ENCODE results near the gene CACNA2D3.

CACNA2D3 gene

DNA sequence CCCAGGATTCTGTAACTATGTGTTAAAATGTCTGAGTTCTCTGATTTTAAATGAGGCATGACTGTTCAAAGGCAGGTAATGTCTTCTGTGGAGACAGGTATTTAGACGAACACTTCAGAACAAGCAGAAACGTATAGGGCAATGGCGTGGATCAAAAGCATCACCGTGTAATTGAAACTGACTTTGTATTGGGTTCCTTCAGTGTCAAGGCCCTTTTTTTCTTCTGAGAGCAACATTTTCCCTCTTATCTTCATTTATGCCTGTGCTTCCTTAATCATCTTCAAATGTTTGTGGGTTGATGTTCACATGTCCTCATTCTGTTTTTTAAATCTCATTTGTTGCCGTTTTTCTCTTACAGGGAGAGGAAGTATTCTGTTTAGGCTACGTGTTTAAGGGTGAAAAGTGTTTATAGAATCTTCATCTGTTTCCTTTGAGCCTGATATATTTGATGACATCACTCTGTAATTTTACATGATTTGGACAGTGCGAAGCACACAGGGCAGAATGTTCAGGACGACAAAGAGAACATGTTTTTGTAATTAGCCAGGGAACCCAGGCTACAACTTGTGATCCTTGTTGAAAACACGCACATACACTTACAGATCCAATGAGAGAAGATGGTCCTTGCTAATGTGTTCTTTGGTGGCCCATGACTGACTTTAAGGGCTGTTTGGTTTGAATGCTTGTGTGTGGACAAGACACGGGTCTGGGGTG lies 609.5 kb downstream of the CACNA2D3 start:
- no peak for DNase-seq

DNA sequence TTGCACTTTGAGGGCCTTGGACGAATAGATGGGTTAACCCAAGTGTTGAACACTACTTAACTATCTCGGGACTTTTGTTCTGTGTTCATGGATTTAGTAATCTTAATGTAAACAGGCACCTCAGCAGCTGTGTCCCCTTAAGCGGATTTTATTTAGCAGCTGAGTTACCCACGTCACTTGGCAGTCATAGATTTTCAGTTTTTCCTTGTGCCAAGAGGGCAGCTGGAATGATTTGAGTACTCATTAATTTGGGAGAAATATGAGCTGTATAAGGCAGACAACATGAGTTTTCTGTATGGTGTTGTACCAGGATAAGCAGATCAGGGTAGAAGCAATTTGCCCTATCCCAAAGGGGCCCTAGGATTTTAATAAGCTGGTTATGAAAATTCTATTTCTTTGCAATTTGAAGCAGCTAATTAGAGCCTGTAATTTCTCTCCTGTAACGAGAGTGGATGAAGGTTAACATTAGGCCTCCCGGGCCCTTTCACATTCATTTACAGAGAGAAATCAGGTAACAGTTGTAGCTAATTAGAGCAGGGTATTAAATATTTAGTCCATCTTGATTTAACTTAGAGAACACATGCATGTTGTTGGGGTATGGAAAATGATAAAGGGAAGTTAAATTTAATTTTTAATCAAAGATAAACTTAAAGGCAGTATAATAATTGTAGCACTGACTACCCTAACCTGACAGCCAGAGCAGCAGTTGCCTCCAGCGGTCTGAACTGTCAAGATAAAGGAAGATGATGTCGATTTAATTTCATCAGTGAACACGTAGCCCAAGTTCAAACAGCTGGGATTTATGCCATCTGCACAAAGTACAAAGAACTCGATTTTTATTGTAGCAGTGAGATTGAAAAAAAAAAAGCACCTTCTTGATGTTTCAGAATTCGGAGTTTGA lies 611.0 kb downstream of the CACNA2D3 start:
- no peak for DNase-seq

DNA sequence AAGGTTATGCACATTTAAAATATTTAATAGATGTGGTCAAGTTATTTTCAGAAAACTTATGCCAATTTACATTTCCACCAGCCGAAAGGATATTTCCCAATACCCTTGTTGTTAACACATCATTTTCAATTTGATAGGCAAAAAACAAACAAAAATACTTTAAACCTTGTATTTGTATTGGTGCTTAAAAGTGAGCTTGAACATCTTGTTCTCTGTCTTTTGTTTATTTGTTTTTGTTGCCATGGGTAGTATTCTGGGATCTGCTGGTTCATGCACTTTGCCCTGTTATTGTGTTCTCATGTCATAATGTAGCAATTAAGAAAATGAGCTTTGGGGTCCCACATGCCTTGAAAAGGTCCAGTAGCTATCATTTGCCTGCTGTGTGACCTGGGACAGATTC lies 614.1 kb downstream of the CACNA2D3 start:
- DNase-seq: no peak

DNA sequence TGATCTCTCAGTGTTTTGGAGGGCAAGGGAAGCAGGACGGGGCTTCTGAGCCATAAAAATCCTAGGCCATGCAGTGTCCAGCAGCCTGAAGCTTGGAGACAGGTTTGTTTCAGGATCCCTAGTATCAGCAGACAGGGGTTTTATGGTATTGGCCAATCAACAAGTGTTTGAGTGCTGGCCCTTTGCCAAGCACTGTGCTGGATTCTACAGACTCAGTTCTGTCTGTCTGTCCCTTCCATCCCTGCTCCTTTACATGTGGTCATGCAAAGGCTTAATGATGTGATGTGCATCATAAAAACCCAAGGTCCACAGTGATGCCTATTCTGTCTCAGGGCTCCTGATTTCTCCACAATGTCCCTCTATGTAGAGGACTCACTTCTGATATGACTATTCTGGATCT lies 621.4 kb downstream of the CACNA2D3 start:
- DNase-seq: no peak

DNA sequence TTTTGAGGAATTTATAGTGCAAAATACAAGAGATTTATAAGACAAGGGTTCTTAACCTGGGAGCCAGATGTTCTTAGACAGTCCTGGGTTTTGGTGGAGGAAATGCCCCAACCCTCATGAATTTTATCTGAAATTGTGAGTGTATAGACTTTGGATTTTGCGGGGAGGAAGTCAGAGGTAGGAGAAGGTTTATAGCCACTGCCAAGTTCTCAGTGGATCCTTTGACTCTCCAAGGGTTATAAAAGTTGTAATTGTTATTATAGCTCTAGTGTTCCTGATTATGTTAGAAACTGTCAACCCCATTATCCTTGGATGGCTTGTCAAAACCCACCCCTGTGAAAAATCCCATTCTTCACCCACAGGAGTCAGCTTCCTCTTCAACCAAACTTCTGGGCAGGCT lies 621.9 kb downstream of the CACNA2D3 start:
- DNase-seq: no peak

DNA sequence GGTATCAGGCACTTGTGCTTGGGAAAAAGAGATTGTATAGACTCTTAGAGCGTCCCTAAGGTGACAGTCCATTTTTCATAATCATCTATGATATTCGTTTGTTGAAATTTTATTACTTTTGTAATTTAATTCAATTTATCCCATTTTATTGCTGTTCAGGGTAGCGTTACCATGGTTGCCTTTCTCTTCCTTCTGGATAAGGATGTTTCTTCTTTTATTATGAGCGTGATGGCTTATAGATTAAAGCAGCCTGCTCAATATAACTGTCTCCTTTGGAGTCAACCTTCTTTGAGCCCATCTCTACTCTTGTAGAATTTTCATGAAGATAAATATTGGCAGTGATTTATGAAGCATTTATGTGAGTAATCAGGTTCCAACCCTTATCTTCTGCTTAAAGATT lies 623.5 kb downstream of the CACNA2D3 start:
- DNase-seq: no peak

DNA sequence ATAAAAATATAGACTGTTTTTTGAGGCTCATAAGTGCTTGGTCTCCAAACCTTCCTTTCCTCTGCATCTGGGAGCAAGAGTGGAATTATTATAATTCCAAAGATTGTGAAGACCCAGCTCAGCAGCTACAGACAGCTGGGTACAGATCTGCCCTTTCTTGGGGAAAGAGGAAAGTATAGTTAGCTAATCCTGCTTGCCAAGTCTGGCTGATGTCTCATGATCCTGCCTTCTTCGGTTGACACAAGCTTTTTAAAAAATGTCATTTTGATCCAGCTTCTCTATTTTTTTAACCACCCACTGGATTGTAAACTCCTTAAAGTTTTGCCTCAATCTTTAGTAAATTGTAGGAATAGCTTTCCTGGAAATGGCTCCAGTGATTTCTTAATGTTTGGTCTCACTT lies 624.4 kb downstream of the CACNA2D3 start:
- no peak for DNase-seq

DNA sequence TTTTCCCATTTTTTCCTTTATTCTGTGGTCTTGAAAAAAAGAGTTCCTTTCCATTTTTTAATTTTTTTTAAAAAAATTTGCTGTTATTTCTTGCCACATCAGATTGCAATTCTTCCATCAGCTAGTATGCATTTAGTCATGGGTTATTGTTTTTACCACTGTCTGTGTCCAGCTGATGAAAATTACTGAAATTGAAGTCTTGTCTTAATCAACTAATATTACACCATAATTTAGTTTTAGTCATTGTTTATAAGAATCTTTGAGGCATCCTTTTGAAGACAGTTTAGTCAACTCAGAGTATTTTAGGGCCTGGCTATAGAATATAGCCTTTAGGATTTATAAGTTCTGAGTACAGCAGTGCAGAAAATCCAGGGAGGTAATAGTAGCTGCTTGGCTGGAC lies 633.4 kb downstream of the CACNA2D3 start:
- no peak for DNase-seq

DNA sequence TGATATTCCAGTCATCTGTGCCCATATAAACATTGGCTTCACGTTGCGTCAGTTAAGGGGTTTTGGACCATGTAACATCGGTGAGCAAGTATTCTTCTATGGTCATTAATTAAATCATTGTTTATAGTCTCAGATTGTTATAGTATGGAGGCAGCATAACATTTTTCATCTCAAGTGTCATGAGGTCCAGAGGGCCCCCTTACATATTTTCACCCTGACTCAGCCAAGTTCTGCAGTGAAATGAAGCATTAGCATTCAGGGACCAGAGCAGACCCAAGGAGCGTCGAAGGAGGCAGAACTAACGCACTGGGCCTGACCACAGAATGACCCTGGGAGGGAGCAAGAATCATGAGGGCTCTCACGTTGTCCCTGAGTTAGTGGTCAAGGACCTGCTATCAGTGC lies 634.0 kb downstream of the CACNA2D3 start:
- no peak for DNase-seq

DNA sequence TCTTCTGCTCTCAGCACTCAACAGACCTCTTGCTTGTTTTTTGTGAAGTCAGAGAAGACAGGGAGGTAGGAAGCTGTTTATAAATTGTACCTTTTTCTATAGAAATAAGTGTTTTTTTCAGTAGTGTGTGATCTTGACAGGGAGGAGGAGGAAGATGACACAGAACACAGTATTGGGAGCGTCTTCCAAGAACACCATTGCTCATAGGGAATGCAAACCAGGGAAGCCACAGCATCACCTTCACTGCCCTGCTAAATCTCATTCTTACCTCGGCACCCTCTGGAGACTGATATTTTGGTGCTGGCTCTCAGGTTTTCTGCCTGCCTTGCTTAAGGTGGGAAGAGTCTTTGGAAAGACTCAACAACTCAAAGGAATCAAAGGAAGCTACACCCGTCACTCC lies 636.1 kb downstream of the CACNA2D3 start:
- DNase-seq: peak in 1 of 51 donors; percentile 13

DNA sequence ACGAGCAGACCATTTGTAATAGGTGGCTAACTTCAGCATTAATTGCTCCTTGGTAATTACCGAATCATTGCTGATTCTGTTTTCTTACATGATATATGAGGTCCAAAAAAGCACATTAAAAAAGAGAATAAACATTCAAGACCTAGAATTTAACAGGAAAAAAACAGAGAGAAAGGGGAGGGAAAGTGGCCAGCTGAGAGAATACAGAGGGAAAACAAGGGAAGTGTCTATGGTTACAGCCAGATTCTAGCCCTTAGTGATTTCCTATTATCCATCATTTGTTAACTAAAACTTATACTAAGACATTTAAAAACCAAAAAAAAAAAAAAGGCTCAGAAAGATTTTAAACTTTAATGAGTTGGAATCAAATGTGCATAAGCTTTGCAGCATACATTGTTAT lies 636.8 kb downstream of the CACNA2D3 start:
- DNase-seq: no peak

DNA sequence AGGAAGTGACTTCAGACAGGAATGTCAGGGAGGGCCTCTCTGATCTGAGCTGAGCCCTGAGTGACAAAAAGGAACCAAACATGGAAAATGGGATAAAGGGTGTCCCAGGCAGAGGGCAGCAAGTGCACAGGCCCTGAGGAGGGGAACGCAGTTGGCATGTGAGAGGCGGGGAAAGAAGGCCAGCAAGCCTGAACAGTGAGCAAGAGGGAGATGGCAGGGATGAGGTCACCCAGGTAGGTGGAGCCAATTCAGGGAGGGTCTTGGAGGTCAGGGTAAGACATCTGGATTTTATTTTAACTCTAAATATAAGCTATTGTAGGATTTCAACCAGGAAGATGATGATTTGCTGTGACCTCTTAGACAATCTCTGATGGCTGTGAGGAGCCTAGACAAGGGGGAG lies 637.8 kb downstream of the CACNA2D3 start:
- no peak for DNase-seq

DNA sequence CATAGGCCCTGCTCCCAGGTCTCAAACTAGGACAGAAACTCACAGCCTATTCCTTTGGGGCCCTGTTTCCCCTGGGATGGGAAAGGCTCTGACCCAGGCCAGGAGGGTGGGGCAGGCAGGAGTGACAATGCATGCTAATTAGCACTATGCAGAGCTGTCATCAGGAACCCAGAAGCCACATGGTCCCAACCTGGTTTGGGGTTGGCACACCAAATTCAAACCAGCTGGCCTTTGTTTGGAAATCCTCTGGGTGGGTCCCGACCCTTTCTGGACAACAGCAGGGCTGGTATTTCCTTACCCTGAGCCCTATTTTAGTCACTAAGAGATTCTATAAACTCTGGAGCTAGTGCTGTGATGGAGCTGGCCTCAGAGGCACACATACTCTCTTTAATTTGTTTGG lies 639.3 kb downstream of the CACNA2D3 start:
- DNase-seq: no peak

DNA sequence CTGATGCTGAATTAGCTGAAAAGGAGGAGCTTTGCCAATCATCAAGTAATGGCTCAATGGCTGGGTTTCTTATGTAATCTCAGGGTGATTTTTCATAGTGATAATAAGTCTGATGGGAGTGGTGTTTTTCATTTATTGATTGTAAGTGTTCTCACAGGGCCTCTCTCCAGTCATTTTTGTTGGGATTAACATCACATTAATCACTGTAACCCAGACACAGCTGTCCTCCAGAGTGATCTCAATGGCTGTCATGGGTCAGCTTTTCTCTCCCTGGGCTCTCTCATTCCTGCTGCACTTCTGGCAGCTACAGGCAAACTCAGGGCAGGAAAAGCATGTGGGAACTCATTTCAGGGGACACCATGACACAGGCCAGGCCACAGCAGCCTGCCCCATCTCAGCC lies 642.6 kb downstream of the CACNA2D3 start:
- DNase-seq: no peak

DNA sequence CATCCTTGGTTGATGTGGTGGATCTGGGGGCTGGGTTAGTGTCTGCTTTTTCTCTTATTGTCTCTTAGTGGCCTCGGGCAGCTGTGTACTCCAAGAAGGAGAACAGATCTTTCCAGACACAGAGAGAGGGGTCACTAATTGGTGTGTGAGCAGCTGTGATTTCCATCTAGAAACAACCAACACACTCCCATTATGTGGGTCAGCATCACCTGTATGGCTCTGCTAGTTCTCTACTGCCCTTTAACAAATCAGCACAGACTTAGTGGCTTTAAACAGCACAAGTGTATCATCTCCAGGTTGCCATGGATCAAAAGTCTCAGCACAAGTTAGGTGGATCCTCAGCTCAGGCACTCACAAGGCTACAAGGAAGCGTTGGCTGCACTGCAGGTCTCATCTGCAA lies 648.7 kb downstream of the CACNA2D3 start:
- DNase-seq: no peak

DNA sequence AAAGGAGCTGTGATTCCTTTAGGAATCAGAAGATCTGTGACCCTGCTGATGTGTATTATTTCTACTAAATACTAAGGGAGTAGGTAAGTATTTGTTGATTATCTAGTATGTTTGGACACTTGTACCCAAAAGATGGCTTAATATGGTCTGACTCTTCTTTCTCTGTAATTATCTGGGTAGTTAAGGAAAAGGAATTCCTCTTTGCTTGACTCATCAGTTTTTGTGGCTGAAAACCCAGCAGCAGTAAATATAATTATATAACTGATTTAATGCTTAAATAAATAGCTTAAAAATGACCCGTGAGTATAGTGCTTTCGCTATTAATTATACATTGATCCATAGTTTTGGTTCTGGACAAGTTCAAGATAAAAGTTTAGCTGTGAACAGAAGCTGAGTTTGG lies 649.7 kb downstream of the CACNA2D3 start:
- no peak for DNase-seq

DNA sequence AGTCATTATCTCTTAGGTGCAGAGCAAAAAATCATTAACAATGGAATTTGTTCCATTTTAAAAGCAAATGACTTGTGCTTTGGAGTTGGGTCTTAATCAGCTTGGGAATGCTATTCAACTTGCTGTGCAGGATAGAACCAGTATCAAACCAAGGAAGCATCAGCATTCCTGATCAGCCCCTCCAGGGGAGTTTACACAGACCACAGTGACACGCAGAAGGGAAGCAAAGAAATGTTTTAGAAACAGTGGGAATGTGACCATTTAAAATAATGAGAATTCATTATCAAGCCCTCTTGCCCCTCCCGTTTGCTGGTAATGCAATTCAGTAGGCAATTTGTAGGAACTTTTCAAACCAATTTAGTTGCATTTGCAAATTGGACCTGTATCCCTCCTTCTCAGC lies 650.4 kb downstream of the CACNA2D3 start:
- DNase-seq: no peak

DNA sequence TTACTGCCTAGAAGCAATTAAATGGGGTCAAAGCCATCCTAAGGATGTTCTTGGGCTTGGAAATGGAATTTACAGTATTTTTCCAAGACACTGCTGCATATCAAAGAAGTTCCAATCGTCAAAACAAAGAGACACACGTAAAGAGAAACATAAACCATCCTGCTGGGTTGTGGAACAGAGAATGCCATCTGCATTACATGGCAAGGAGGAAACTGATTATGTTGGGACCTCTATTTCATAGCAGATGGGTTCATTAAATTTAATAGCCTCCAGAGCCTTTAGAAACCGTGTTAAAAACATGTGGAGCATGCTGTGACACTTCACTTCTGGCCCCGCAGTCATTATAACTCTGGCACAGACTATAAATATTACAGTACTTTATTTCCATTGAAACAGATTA lies 650.9 kb downstream of the CACNA2D3 start:
- DNase-seq: no peak

DNA sequence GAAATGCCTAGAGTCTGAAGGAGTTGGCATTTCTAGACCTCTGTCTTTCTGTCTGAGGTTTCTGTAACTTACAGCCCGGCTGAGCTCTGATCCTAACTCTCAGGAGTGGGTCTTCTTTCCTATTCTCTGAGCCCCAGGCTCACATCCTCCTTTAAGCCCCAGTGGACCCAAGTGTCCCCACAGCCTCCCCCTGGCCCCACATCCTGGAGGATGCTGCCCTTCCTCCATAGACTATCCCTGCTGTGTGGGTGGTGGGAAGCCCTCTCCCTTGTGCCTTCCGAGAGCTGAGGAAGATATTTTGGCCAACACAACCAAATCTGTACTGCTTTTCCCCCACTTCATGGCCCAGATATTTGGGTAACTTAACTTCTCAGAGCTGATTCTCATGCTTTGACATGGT lies 654.2 kb downstream of the CACNA2D3 start:
- DNase-seq: no peak

DNA sequence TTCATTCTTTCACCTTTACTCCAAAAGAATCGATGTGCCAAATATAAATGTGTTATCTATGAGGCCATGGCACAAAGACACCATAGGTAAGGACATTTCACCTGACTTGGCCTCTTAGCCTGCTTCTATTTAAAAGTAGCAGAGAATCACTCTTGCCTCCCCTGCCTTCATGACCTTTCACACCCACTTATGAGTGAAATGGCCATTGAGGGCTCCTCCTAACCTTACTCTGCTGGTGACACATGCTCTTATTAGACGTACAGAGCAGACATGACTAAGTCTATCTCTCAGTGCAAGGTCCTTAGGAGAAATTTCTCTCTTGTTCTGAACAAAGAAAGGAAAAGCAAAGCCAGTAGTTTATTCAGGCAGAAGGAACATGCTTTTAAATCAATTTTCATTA lies 654.8 kb downstream of the CACNA2D3 start:
- no peak for DNase-seq

DNA sequence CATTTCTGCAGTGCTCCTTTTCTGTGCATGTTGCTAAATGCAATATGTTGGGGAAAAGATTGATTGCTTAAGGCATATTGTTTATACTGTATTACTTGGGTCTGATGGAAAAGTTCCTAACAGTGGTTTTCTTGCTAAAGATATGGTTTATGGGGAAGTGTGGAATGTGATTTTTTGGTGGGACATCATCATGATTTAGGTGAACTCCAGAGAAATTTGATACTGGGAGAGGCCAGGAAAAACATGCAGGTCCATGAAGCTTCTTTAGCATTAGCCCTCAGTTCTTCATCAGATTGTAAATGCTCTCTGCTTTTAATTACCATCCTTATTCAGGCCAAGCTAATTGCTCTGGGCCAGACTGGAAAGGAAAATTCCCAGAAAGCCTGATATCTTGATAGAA lies 658.0 kb downstream of the CACNA2D3 start:
- no peak for DNase-seq

DNA sequence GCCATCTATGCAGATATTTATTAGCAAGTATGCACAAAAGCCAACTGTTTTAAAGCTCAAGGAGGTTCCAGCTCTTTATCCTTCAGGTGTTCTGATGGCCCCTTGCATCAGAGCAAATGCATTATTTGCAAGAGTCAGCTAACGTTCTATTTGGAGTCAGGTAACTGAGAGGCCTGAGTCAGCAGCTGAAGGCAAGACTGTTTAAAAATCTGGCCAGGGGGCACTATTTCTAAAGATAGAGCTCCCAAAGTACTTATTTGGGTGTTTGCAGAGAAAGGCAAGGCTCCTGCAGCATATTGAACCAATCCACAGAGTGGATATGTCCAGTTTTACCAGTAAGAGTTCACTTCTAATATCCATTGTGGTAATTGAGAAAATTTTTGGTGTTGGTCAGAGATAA lies 659.4 kb downstream of the CACNA2D3 start:
- no peak for DNase-seq

DNA sequence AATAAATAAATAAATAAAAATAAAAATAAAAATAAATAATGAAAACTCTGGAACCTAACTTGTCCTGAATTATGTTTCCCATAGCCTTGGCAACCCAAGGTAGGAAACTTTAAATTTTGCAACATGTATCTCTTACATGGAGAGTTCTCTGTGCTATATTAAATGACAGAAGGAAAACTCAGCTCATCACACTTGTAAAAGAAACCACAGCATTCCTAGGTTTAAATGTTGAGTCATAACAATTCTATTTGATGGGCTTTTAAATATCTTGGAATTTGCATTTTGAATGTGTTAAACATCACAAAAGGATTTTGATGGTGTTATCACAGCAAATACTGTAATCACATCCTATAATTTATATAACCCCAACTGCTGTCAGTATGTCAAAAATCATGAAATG lies 661.3 kb downstream of the CACNA2D3 start:
- no peak for DNase-seq
